SK-N-SH (cell line): Measurements from ENCODE around the gene PPM1E. TPM values are rescaled to one million over a fixed set of nuclear protein-coding genes. Genes with fewer than 3 reads are reported as not detected.

Experiments used
- CTCF ChIA-PET: fragments of 300-600, 350-600 bp; formaldehyde crosslinking; extraction: SDS; loops from one replicate; lab custom pipeline; 2021; lab: Yijun Ruan, JAX
- POLR2A ChIA-PET: fragments of 350-600 bp; sonication (Branson Sonifier 250); formaldehyde crosslinking; extraction: SDS; loops from one replicate; lab custom pipeline; 2020; ENCODE audit warnings: antibody characterized with exemption, inconsistent platforms; lab: Yijun Ruan, JAX
- DNase-seq: peaks from one replicate; pipeline ENCODE4 v3.0.0; 2012
- H2AFZ ChIP-seq: fragments of 200-600 bp; sonication (generic); 2 replicates; pipeline ENCODE4 v1.8.1; 2016; ENCODE audit warnings: antibody characterized with exemption, mild to moderate bottlenecking, low read depth
- H3F3A ChIP-seq: fragments of 200-600 bp; sonication (generic); replicated peaks from 2 replicates; pipeline ENCODE3; 2016; ENCODE audit warnings: antibody characterized with exemption, mild to moderate bottlenecking; ENCODE audit not compliant: insufficient read depth
- H3K27ac ChIP-seq, 2 experiments: fragments of 200-500 bp in 1 of 2; fragments of 200-600 bp in 1 of 2; sonication (Bioruptor generic) in 1 of 2; sonication (generic), shearing (Covaris generic) in 1 of 2; 2 replicates each; pipeline versions ENCODE4 v1.5.1 to v1.6.1; 2014 to 2016; ENCODE audit warnings: low read depth in 2 of 2, inconsistent platforms in 1 of 2, low read length in 1 of 2, mild to moderate bottlenecking in 1 of 2, mixed read lengths in 1 of 2
- H3K27me3 ChIP-seq: fragments of 200-600 bp; sonication (generic), shearing (Covaris generic); 2 replicates; pipeline ENCODE4 v1.6.1; 2016; ENCODE audit warnings: mixed run types; ENCODE audit not compliant: insufficient read depth
- H3K36me3 ChIP-seq, 2 experiments: fragments of 200-500 bp in 1 of 2; fragments of 200-600 bp in 1 of 2; sonication (Bioruptor generic) in 1 of 2; sonication (generic) in 1 of 2; replicated peaks in 1 of 2; 2 replicates each; pipeline versions ENCODE3 to v1.5.1; 2014 to 2016; ENCODE audit warnings: low read length in 1 of 2, mild to moderate bottlenecking in 1 of 2; ENCODE audit not compliant: insufficient read depth in 2 of 2, control insufficient read depth in 1 of 2
- H3K4me1 ChIP-seq, 2 experiments: fragments of 200-500 bp in 1 of 2; fragments of 200-600 bp in 1 of 2; sonication (Bioruptor generic) in 1 of 2; sonication (generic), shearing (Covaris generic) in 1 of 2; 2 replicates each; pipeline versions ENCODE4 v1.5.1 to v1.6.1; 2014 to 2016; ENCODE audit warnings: low read depth in 1 of 2, low read length in 1 of 2, mixed run types in 1 of 2; ENCODE audit not compliant: insufficient read depth in 2 of 2, control insufficient read depth in 1 of 2
- H3K4me2 ChIP-seq: fragments of 200-600 bp; sonication (generic), shearing (Covaris generic); 2 replicates; pipeline ENCODE4 v1.6.1; 2017; ENCODE audit warnings: mixed run types
- H3K4me3 ChIP-seq, 2 experiments: fragments of 200-500 bp in 1 of 2; fragments of 200-600 bp in 1 of 2; sonication (Bioruptor generic) in 1 of 2; sonication (generic), shearing (Covaris generic) in 1 of 2; 2 replicates each; pipeline versions ENCODE4 v1.5.1 to v1.8.1; 2014 to 2016; ENCODE audit warnings: low read depth in 2 of 2, inconsistent platforms in 1 of 2, low read length in 1 of 2, mild to moderate bottlenecking in 1 of 2, mixed read lengths in 1 of 2, moderate library complexity in 1 of 2
- H3K79me2 ChIP-seq: fragments of 200-600 bp; sonication (generic); 2 replicates; pipeline ENCODE4 v1.8.1; 2017; ENCODE audit warnings: mild to moderate bottlenecking; ENCODE audit not compliant: insufficient read depth
- H3K9ac ChIP-seq: fragments of 200-600 bp; sonication (generic); 2 replicates; pipeline ENCODE4 v1.6.1; 2017; ENCODE audit warnings: mixed run types
- H3K9me2 ChIP-seq: fragments of 200-600 bp; sonication (generic); 2 replicates; pipeline ENCODE4 v1.6.1; 2017; ENCODE audit warnings: mixed run types
- H3K9me3 ChIP-seq: fragments of 200-600 bp; sonication (generic); 2 replicates; pipeline ENCODE4 v1.6.1; 2017; ENCODE audit warnings: mixed run types, mild to moderate bottlenecking, moderate library complexity
- H4K20me1 ChIP-seq: fragments of 200-600 bp; sonication (generic); 2 replicates; pipeline ENCODE4 v1.6.1; 2017; ENCODE audit warnings: mild to moderate bottlenecking, mixed run types; ENCODE audit not compliant: insufficient read depth
- CTCF ChIP-seq: fragments of 200-600 bp; sonication (generic); IDR thresholded peaks from 2 replicates; pipeline ENCODE4 v1.6.1; 2017; ENCODE audit warnings: antibody characterized with exemption, mild to moderate bottlenecking, moderate library complexity
- ELF1 ChIP-seq: IDR thresholded peaks from 2 replicates; pipeline ENCODE4 v1.4.0; 2012
- EP300 ChIP-seq, 2 experiments: IDR thresholded peaks; 2 replicates each; pipeline versions ENCODE4 v1.4.0 to v1.6.1; 2012; ENCODE audit warnings: borderline replicate concordance in 1 of 2, low read depth in 1 of 2, low read length in 1 of 2
- EZH2phosphoT487 ChIP-seq: fragments of 200-600 bp; sonication (generic); IDR thresholded peaks from 2 replicates; pipeline ENCODE4 v1.6.1; 2017; ENCODE audit warnings: low read depth, mixed run types, mild to moderate bottlenecking, antibody characterized with exemption, moderate library complexity, borderline replicate concordance
- FOSL2 ChIP-seq: IDR thresholded peaks from 2 replicates; pipeline ENCODE4 v1.4.0; 2012; ENCODE audit warnings: low read depth, mild to moderate bottlenecking, moderate library complexity, borderline replicate concordance
- GATA2 ChIP-seq: sonication (generic); formaldehyde crosslinking; IDR thresholded peaks from 2 replicates; pipeline ENCODE4 v1.5.0; 2020; ENCODE audit warnings: mild to moderate bottlenecking, missing genetic modification reagents
- IRF3 ChIP-seq: fragments of 150-350 bp; IDR thresholded peaks from 2 replicates; pipeline ENCODE4 v1.6.1; 2016; ENCODE audit warnings: mild to moderate bottlenecking, low read depth, low read length
- JUND ChIP-seq: IDR thresholded peaks from 2 replicates; pipeline ENCODE4 v1.4.0; 2012
- MAX ChIP-seq: IDR thresholded peaks from 2 replicates; pipeline ENCODE4 v1.4.0; 2012; ENCODE audit warnings: low read depth
- MEF2A ChIP-seq: IDR thresholded peaks from 2 replicates; pipeline ENCODE4 v1.4.0; 2012; ENCODE audit warnings: low read depth, borderline replicate concordance
- NFIC ChIP-seq: IDR thresholded peaks from 2 replicates; pipeline ENCODE4 v1.4.0; 2012; ENCODE audit warnings: borderline replicate concordance
- NRF1 ChIP-seq: IDR thresholded peaks from 2 replicates; pipeline ENCODE4 v1.6.1; 2012; ENCODE audit warnings: low read depth, mild to moderate bottlenecking, low read length
- PBX3 ChIP-seq: IDR thresholded peaks from 2 replicates; pipeline ENCODE4; 2012
- RCOR1 ChIP-seq: fragments of 150-350 bp; IDR thresholded peaks from 2 replicates; pipeline ENCODE4 v1.6.1; 2017; ENCODE audit warnings: antibody characterized with exemption, low read length
- RXRA ChIP-seq: IDR thresholded peaks from 2 replicates; pipeline ENCODE4 v1.4.0; 2012; ENCODE audit warnings: low read depth, mild to moderate bottlenecking, borderline replicate concordance
- SIN3A ChIP-seq: IDR thresholded peaks from 2 replicates; pipeline ENCODE4 v1.6.1; 2012; ENCODE audit warnings: low read depth, mild to moderate bottlenecking, low read length, moderate library complexity, borderline replicate concordance
- TAF1 ChIP-seq: IDR thresholded peaks from 2 replicates; pipeline ENCODE4 v1.6.1; 2012; ENCODE audit warnings: low read depth, mild to moderate bottlenecking, low read length, moderate library complexity, borderline replicate concordance
- WGBS: methylation state at CpG from one replicate; pipeline ENCODE4 v1.1.6; 2017; ENCODE audit warnings: low lambda C conversion rate; 5-methylcytosine and 5-hydroxymethylcytosine counted together
- polyA plus RNA-seq, 3 experiments: library from polyadenylated mRNA; depleted of rRNA; stranded (reverse); fragments of >200 nt; gene quantifications; 2 replicates each; pipeline ENCODE4 v1.2.3, GENCODE V29; 2012

Gene PPM1E
- polyA plus RNA-seq, 1 of the 3 experiments (the other 2 are of a cell fraction), result 0.08 TPM

- 90% methylated on average over 2 of the region's 2 CpGs for WGBS
- no peak overlapping the region for H3K4me3 ChIP-seq
- CTCF ChIA-PET, result interaction anchor here (0.6 to 4.7 kb wide), 8 partner anchors 21 to 489 kb away, joined by 3 to 50 read pairs (median 4); no protein-coding TSS in a partner anchor
- H3K79me2 ChIP-seq, result no peaks in the 10 kb centered on the region
- H3K4me1 ChIP-seq, result peaks cover 0 to 2% of the 10 kb centered on the region in 2 experiments; a peak in 1 of 4 replicates
- no peak overlapping the region for H2AFZ ChIP-seq
- DNase-seq, result no peak
- peaks cover 26% of the 10 kb centered on the region for H3F3A ChIP-seq
- no peaks in the 10 kb centered on the region for H4K20me1 ChIP-seq
- H3K9ac ChIP-seq, result no peak overlapping the region
- H3K9me3 ChIP-seq, result no peaks in the 10 kb centered on the region
- H3K36me3 ChIP-seq, result peaks cover 18 to 30% of the 10 kb centered on the region in 2 experiments
- no peaks in the 10 kb centered on the region for H3K27me3 ChIP-seq
- H3K9me2 ChIP-seq, result no peaks in the 10 kb centered on the region
- TF ChIP-seq FOSL2 (no peak), MAX (no peak), CTCF (no peak), PBX3 (no peak), TAF1 (no peak), EZH2phosphoT487 (no peak), EP300 (IDR thresholded peaks at IDR 0.05; ENCODE audit: borderline replicate concordance in 1 of 2, low read depth in 1 of 2, low read length in 1 of 2) (no peak), NFIC (no peak), IRF3 (no peak), GATA2 (CRISPR knock-in tag) (no peak), NRF1 (no peak), MEF2A (no peak), RCOR1 (no peak), ELF1 (no peak), RXRA (no peak), JUND (no peak), SIN3A (no peak)
- TF ChIP-seq, all 33 proteins: peak for 0
- no peak overlapping the region for H3K4me2 ChIP-seq
- POLR2A ChIA-PET, result interaction anchor here (1.4 kb wide), 1 partner anchor 291 kb away, joined by 4 read pairs; no protein-coding TSS in a partner anchor
- H3K27ac ChIP-seq, result no peak overlapping the region
Observed at GRCh38 chr17:59007995-59008394, 252.3 kb downstream of the PPM1E start.
